ENCODE results near the gene LIPG. TPM values are rescaled to one million over a fixed set of nuclear protein-coding genes. Genes with fewer than 3 reads are reported as not detected.

LIPG gene
- total RNA-seq, 1 experiment from 2014 or later = 8.4 TPM

DNA sequence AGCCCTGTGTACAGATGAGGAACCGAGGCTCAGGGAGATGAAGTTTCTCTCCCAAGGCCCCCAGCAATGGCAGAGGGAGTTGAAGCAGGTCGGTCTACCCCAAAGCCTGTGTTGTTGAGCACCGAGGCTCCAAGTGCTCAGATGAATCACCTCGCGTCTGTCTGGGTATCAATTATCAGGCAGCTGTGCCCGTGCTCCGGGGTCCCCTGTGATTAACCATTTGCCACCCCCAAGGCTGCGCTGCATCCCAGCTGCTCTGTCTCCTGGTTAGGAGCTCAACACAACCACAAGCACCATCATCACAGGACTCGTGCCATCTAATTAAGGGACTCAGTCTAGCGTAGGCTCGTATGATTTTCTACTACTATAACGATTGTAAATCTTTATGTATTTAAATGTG, 27.1 kb downstream of the LIPG start:
- TF ChIP-seq, protein P1, sequence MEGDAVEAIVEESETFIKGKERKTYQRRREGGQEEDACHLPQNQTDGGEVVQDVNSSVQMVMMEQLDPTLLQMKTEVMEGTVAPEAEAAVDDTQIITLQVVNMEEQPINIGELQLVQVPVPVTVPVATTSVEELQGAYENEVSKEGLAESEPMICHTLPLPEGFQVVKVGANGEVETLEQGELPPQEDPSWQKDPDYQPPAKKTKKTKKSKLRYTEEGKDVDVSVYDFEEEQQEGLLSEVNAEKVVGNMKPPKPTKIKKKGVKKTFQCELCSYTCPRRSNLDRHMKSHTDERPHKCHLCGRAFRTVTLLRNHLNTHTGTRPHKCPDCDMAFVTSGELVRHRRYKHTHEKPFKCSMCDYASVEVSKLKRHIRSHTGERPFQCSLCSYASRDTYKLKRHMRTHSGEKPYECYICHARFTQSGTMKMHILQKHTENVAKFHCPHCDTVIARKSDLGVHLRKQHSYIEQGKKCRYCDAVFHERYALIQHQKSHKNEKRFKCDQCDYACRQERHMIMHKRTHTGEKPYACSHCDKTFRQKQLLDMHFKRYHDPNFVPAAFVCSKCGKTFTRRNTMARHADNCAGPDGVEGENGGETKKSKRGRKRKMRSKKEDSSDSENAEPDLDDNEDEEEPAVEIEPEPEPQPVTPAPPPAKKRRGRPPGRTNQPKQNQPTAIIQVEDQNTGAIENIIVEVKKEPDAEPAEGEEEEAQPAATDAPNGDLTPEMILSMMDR (conservative IDR thresholded peaks at IDR 0.05; ENCODE audit: low read depth, low read length) = no peak
- TF ChIP-seq EZH2 (IDR thresholded peaks at IDR 0.05; ENCODE audit: borderline replicate concordance, low read depth, low read length, poor library complexity, severe bottlenecking) = no peak
- H3K4me3 ChIP-seq (ENCODE audit: low read depth, low read length, poor library complexity, severe bottlenecking) = no peak overlapping the region
- intact Hi-C loops (cut with micrococcal nuclease; ENCODE audit: unreplicated experiment) = no loop called here
- no peaks in the 10 kb centered on the region for H3K36me3 ChIP-seq (ENCODE audit: insufficient read depth, low read length, poor library complexity, severe bottlenecking)
- ChIA-PET CTCF (no interaction called here), POLR2A (ENCODE audit: low non-redundant PET) (no interaction called here)
- no peaks in the 10 kb centered on the region for H3K4me1 ChIP-seq (ENCODE audit: insufficient read depth, low read length, poor library complexity, severe bottlenecking)
- BruUV-seq (replicated peaks) = no TSS peak
- no peak overlapping the region for H3K27ac ChIP-seq (ENCODE audit: low read depth, low read length, poor library complexity, severe bottlenecking)
- DNase-seq (ENCODE audit: low spot score) = no peak
- H3K27me3 ChIP-seq (replicated peaks; ENCODE audit: insufficient read depth, low read depth, low read length, poor library complexity) = no peaks in the 10 kb centered on the region
- H3K9me3 ChIP-seq (ENCODE audit: low read depth, low read length, poor library complexity, severe bottlenecking) = no peaks in the 10 kb centered on the region

DNA sequence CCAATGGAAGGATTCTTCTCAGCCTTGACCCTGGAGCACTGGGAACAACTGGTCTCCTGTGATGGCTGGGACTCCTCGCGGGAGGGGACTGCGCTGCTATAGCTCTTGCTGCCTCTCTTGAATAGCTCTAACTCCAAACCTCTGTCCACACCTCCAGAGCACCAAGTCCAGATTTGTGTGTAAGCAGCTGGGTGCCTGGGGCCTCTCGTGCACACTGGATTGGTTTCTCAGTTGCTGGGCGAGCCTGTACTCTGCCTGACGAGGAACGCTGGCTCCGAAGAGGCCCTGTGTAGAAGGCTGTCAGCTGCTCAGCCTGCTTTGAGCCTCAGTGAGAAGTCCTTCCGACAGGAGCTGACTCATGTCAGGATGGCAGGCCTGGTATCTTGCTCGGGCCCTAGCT, 28.8 kb downstream of the LIPG start:
- CTCF ChIA-PET = no interaction called here
- no peaks in the 10 kb centered on the region for H3K9me3 ChIP-seq (ENCODE audit: low read depth, low read length, poor library complexity, severe bottlenecking)
- no peak overlapping the region for H3K27ac ChIP-seq (ENCODE audit: low read depth, low read length, poor library complexity, severe bottlenecking)
- intact Hi-C loops (cut with micrococcal nuclease; ENCODE audit: unreplicated experiment) = no loop called here
- POLR2A ChIA-PET (ENCODE audit: low non-redundant PET) = no interaction called here
- no peak for TF ChIP-seq EZH2 (IDR thresholded peaks at IDR 0.05; ENCODE audit: borderline replicate concordance, low read depth, low read length, poor library complexity, severe bottlenecking)
- TF ChIP-seq, protein P1 (conservative IDR thresholded peaks at IDR 0.05; ENCODE audit: low read depth, low read length) = no peak
- H3K36me3 ChIP-seq (ENCODE audit: insufficient read depth, low read length, poor library complexity, severe bottlenecking) = no peaks in the 10 kb centered on the region
- no peaks in the 10 kb centered on the region for H3K4me1 ChIP-seq (ENCODE audit: insufficient read depth, low read length, poor library complexity, severe bottlenecking)
- no peak for DNase-seq (ENCODE audit: low spot score)
- H3K27me3 ChIP-seq (replicated peaks; ENCODE audit: insufficient read depth, low read depth, low read length, poor library complexity) = no peaks in the 10 kb centered on the region
- H3K4me3 ChIP-seq (ENCODE audit: low read depth, low read length, poor library complexity, severe bottlenecking) = no peak overlapping the region
- BruUV-seq (replicated peaks) = no TSS peak

DNA sequence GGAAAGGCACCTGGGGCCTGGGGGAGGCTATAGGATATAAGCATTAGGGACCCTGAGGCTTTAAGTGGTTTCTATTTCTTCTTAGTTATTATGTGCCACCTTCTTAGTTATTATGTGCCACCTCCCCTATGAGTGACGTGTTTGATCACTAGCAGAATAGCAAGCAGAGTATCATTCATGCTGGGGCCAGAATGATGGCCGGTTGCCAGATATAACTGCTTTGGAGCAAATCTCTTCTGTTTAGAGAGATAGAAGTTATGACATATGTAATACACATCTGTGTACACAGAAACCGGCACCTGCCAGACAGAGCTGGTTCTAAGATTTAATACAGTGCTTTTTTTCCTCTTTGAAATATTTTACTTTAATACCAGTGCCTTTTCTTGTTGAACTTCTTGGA, 29.4 kb downstream of the LIPG start:
- intact Hi-C loops (cut with micrococcal nuclease; ENCODE audit: unreplicated experiment) = no loop called here
- no peak overlapping the region for H3K27ac ChIP-seq (ENCODE audit: low read depth, low read length, poor library complexity, severe bottlenecking)
- no TSS peak for BruUV-seq (replicated peaks)
- H3K4me3 ChIP-seq (ENCODE audit: low read depth, low read length, poor library complexity, severe bottlenecking) = no peak overlapping the region
- H3K36me3 ChIP-seq (ENCODE audit: insufficient read depth, low read length, poor library complexity, severe bottlenecking) = no peaks in the 10 kb centered on the region
- CTCF ChIA-PET = no interaction called here
- POLR2A ChIA-PET (ENCODE audit: low non-redundant PET) = no interaction called here
- no peak for DNase-seq (ENCODE audit: low spot score)
- no peaks in the 10 kb centered on the region for H3K27me3 ChIP-seq (replicated peaks; ENCODE audit: insufficient read depth, low read depth, low read length, poor library complexity)
- no peaks in the 10 kb centered on the region for H3K9me3 ChIP-seq (ENCODE audit: low read depth, low read length, poor library complexity, severe bottlenecking)
- no peak for TF ChIP-seq EZH2 (IDR thresholded peaks at IDR 0.05; ENCODE audit: borderline replicate concordance, low read depth, low read length, poor library complexity, severe bottlenecking)
- TF ChIP-seq, protein P1 (conservative IDR thresholded peaks at IDR 0.05; ENCODE audit: low read depth, low read length) = no peak
- no peaks in the 10 kb centered on the region for H3K4me1 ChIP-seq (ENCODE audit: insufficient read depth, low read length, poor library complexity, severe bottlenecking)
